ENCODE measurements around the gene OVCA2.

The OVCA2 gene

DNA sequence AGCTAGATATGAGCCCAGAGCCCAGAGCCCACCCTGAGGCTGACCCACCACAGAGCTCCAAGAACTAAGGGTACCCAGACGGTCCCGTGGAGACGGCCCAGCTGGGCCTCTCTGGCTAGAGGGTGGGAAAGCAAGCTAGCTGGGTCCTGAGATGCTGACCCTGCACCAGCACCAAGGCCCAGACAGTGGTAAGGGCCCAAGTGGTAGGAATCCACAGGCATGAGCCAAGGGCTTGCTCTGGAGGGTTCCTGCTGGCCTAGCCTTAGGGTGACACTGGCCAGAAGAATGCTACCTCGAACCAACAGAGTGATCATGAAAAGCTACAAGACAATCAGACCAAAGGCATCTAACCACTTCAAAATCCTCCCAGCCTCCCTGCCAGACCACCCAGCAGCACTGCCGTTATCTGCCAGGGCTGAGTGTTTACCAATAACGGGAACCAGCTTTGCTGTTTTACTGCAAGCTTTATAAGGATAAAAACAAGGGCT, 26.3 kb downstream of the OVCA2 start:
- no peak for DNase-seq

DNA sequence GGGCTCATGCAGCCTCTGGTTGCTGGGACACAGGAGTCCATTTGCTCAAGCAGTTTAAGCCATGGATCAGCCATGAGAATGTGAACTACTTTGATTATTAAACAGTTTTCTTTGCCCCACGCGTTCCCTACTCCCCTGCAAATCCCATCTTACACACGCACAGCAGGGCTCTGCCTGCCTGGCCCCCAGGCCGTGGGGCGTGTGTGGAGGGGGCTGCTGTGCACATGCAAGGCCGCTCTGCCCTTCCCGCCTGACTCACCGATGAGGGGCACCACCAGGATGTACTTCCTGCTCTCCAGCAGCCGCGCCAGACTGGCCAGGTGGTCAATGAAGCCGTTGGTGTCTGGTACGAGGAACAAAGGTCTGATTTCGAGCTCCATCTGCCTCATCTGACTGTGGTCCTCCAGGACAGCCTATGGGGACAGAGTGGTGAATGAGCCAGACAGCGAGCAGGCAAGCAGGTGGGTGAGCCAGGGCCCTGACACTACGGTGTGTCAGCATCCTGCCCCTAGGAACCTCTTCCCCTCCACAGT, 26.8 kb downstream of the OVCA2 start:
- DNase-seq = no peak

DNA sequence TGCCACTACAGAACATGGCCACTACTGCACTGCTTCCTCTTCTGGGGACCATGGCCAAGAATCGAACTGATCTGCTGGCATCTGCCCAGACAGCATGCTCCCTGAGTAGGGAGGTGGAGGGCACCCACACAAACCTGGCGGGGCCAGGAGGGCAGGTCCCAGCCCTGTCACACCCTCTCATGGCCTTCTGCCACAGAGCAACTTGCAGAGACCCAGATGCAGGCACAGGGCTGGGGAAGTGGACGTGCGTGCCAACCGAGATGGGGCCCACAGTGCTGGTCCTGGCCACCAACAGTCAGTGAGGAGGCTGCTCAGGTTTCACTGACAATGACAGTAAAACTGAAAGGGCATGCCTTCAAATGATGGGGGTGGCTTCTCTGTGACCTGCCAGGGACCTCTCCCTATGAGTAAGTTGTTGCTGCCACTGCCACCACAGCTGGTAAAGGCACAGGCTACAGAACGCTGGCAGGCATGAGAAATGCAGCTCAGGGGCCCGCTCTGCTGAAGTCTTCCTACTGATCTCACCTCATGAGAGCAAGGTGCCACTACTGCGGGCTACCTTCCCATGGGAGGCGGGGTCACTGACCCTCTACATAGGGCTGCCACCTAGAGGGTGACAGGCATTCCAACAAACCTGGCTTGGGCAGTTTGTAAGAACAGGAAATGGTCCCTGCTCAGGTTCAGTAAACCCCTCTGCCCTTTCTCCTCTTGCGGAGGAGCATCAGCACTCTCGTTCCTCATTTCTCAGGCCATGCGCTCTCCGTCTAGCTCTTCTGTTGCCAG, 28.6 kb downstream of the OVCA2 start:
- DNase-seq = no peak

DNA sequence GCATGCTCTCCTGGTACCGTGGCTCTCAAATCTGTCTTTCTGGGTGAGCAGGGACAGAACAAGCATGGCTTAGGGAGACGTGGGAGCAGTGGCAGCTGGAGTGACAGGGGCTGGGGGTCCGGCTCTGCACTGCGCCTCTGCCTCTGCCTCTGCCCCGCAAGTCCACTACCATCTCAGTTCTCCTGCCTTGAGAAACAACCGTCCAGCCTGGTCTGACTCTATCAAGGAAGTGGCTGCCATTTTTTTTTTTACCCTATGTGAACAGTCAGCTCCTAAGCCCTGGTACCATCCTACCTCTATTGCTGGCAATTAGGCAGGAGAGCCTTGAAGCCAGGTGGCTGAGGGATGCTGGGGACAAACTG, 29.2 kb downstream of the OVCA2 start:
- DNase-seq = no peak

GRCh38 chr17:2071455-2072281, 29.8 kb downstream of the OVCA2 start:
- DNase-seq = peak; percentile 9 to 13

- no peak for DNase-seq
These were observed 33.1 kb downstream of the OVCA2 start for GRCh38 chr17:2074919-2075318.

- DNase-seq = peak; percentile 17 to 44
These were observed 33.7 kb downstream of the OVCA2 start for GRCh38 chr17:2075336-2076086.

GRCh38 chr17:2076087-2076984, 34.5 kb downstream of the OVCA2 start:
- DNase-seq = no peak

DNA sequence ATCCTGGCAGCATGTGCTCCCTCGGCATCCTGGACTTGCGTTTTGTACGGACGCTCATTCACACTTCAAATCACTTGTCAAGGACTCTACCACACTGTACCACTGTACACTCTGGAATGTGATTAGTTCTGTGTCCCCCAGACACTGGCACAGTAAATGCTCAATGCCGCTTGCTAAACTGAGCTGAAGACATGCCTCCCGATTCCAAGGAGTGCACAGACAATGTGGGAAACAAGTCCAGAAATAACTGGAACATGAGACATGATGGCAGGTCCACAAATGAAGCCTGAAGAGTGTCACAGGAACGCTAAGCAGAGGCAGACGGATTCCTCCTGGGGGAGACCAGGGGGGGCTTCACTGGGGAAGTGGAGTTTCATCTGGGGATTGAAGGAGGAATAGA, 35.2 kb downstream of the OVCA2 start:
- no peak for DNase-seq

- DNase-seq = no peak
These were observed 39.7 kb downstream of the OVCA2 start for GRCh38 chr17:2081564-2081963.

DNA sequence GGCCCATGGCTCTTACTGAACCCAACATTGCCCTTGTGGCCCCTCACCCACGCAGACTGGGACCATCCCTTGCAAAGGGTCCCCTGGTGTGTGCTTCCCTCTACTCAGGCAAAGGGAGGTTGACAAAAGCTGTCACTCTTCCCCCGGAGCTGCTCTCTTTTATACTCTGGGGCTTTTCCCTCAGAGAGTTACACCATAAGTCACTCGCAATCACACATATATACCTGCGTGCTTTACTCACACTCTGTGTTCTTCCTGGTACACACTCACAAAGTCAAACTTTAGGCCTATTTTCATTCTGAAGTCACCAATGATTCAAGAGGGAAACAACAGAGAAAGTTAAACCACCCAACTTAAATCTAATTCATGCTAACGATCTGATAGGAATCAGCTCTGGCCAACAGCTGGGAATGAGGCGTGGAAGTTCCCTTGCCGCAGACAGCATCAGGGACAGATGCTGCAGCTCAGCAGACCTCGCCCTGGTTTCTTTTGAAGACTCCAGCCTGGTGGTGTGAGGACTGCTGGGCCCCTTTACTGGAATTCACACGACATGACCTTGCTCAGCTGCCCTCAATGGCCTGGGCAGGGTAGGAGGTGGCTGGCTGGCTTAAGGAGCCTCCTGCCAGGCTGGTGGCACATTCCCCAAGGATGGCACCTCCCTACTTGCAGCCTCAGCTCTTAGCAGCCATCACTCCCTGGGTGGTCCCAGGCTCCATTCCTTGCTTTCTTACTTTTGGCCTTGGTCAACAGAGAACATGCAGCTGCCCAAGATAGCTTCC, 40.4 kb downstream of the OVCA2 start:
- no peak for DNase-seq

DNA sequence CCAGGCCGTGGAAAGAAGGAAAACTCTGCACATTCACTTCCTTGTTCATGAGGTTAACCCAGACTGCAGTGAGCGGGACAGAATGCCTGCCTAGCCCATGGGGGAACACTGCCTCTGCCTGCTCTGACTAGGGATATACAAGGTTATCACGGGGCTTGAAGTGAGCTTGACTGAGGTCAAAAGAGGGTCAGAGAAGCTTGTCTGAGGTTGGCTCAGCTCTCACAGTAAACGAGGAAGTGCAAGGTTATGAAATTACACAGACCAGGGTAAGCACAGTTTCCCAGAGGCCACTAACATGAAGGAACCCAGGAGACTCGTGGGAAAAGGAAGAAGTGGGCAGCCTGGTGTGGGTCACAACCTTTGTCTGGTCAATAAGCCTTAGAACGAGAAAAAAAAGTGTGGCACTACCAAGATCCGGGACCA, 41.8 kb downstream of the OVCA2 start:
- peak; percentile 50 to 54 for DNase-seq

DNA sequence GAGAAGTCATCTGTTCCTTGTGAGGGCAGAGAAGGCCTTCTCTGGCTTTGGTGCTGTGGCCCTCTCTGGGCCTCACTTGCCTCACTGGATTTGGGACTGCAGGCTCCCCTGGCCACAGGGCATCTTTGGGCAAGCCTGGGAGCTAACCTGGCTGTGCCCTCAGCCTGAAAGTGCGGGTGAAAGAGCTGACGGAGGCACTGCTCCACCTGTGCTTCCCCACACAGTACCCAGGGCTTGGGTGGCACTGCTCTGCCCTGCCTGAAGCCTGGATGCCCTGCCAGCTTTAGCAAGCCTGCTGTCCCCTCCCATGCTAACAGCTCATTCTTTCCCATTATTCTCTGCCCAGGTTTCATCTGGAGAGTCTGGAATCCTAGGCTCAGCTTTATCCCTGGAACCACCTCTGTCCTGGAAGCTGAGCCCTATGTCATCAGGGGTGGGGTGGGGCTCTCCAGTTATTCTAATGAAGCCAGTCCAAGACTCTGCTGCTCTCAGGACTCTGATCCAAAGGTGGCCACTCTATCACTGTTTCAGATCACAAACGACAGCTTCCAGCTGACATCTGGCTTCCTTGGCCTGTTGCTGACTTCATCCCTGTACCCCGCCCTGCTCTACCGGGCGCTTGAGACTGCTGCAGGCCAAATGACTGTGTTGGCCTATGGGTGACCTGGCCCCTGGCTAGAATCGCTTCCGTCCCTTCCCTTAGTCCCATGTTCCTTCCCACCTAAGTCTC, 42.4 kb downstream of the OVCA2 start:
- DNase-seq = no peak

DNA sequence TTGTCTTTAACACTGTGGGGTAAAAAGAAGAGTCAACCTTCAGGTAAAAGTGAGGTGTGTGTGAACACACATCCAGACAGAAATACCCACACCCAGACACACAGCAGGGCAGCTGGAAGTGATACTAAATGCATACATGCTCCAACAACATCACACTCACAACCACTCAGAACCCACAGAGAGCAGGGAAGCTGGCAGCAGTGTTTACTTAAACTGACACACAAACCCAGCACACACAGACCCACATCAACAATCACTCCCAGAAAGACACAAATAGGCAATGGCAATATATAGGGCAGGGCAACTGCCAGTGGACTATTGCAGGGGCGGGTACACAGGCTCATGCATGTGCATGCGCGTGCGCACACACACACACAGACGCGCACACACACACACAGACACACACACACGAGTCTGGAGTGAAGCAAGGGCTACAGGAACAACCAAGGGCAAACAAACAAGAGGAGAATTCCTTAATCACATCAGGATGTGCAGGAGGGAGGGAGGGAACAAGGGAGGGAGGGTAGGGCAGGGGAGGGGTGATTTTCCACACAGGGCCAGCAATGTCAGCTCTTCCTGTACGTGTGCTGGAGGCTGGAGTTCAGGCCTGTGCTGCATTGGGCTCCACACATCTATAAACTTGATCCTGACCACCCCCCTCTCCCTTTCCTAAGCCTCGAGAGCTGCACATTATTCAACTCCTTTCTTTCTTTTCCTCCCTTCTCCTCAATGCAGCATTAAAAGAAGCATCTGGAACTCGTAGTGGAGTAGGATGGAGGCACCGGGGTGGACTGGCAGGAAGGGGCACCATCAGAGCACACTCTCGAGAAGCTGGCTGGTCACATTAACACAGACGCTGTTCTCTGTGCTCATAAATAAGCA, 43.2 kb downstream of the OVCA2 start:
- no peak for DNase-seq

DNA sequence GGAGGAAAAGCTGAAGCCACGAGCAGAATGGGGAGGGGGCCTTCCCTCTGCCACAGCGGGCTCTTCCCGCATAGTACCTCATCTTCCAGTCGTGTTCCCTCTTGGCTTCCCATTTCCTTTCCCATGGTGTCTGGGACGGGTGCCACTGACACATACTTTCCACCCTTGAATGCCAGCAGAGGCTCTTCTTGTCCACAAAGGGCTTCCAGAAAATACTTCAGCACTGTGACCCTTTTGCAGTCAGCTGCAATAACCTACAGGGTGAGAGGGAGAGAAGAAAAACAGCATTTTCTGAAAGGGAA, 43.8 kb downstream of the OVCA2 start:
- DNase-seq = no peak

DNA sequence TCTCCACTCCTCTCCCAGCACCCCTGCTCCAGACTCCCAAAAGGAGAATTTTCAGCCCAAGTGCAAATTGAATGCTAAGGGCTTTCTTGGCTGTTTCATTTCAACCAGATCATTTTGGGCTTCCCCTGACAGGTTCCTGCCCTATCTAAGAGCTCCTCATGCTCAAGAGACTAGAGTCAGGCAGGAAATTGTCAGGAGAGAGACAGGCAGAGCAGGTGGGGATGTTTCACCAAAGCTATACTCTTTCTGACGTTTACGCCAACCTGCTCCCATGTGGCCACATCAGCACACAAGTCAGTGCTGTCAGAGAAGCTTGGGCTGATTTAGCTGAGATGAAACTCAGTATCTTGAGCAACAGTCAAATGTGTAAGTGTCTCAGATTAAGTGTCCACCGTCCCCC, 44.5 kb downstream of the OVCA2 start:
- no peak for DNase-seq

GRCh38 chr17:2087597-2088211, 45.9 kb downstream of the OVCA2 start:
- DNase-seq = peak; percentile 86 to 87

- DNase-seq = no peak
These were observed 47.2 kb downstream of the OVCA2 start for GRCh38 chr17:2089021-2089422.

- DNase-seq = no peak
These were observed 48.4 kb downstream of the OVCA2 start for GRCh38 chr17:2090210-2090641.

Data from Kasumi-1 (cell line).